Nephron (organoid): Measurements from ENCODE around the gene TRNT1.

Source experiments
- H3K27ac Mint-ChIP-seq, 3 experiments: 2 replicates each; pipeline ENCODE4 v1.8.0; 2020; ENCODE audit warnings: mixed read lengths in 3 of 3, mild to moderate bottlenecking in 2 of 3, moderate library complexity in 1 of 3
- H3K27me3 Mint-ChIP-seq: 2 replicates; pipeline ENCODE4 v1.8.0; 2021; ENCODE audit warnings: low read depth, mild to moderate bottlenecking, moderate library complexity, mixed read lengths
- H3K36me3 Mint-ChIP-seq: 2 replicates; pipeline ENCODE4 v1.8.0; 2020; ENCODE audit warnings: low read depth, mixed read lengths
- H3K4me1 Mint-ChIP-seq: 2 replicates; pipeline ENCODE4 v1.8.0; 2020; ENCODE audit warnings: mixed read lengths
- H3K4me3 Mint-ChIP-seq, 3 experiments: 2 replicates each; pipeline ENCODE4 v1.8.0; 2020; ENCODE audit warnings: mild to moderate bottlenecking in 3 of 3, mixed read lengths in 3 of 3, moderate library complexity in 2 of 3
- H3K9me3 Mint-ChIP-seq: 2 replicates; pipeline ENCODE4 v1.8.0; 2020; ENCODE audit warnings: mixed read lengths
- CTCF ChIP-seq, 3 experiments: fragments of 200-600 bp; sonication (generic); IDR thresholded peaks; one replicate each; pipeline ENCODE4 v1.5.0; 2021; ENCODE audit warnings: antibody characterized with exemption in 3 of 3; ENCODE audit not compliant: unreplicated experiment in 3 of 3

Gene TRNT1

GRCh38 chr3:3126477-3127431, at the start of gene TRNT1:
Gene TRNT1 (plus strand): TSS chr3:3126940. CDS start chr3:3129041, 2,101 bp downstream.
- peak within 1 kb of the TSS; percentile 90 to 97 (median 95) for H3K4me3 Mint-ChIP-seq
- peaks cover 24% of the 10 kb centered on the region for H3K4me1 Mint-ChIP-seq
- H3K36me3 Mint-ChIP-seq = peaks cover 28% of the 10 kb centered on the region
- TF ChIP-seq CTCF (IDR thresholded peaks at IDR 0.05; ENCODE audit: unreplicated experiment in 3 of 3) = no peak
- peak within 1 kb of the TSS; percentile 92 to 99 (median 99) for H3K27ac Mint-ChIP-seq
- no peaks in the 10 kb centered on the region for H3K27me3 Mint-ChIP-seq
- H3K9me3 Mint-ChIP-seq = no peaks in the 10 kb centered on the region

DNA sequence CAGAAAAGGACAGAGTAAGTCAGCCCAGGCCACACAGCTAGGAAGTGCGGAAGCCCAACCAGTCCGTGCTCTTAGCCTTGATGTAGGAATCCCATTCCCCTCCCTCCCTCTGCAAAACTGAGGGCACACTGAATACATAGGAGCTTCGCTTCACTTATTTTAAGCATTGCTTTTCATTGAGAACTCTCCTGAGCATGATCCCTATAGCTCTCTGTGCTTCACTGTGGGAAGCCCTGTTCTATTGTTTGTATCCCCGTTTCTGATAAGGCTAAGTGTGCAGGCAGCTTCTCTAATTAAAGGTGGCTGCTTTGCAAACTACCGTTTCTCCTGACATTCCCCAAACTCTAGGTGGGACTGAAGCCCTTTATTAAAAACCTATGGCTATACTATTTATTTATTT, 46.4 kb upstream of the TRNT1 start:
- no peaks in the 10 kb centered on the region for H3K4me1 Mint-ChIP-seq
- H3K36me3 Mint-ChIP-seq = no peaks in the 10 kb centered on the region
- H3K9me3 Mint-ChIP-seq = no peaks in the 10 kb centered on the region
- TF ChIP-seq CTCF (IDR thresholded peaks at IDR 0.05; ENCODE audit: unreplicated experiment in 3 of 3) = no peak
- no peak overlapping the region for H3K4me3 Mint-ChIP-seq
- H3K27ac Mint-ChIP-seq = no peak overlapping the region
- peaks cover 7% of the 10 kb centered on the region for H3K27me3 Mint-ChIP-seq

DNA sequence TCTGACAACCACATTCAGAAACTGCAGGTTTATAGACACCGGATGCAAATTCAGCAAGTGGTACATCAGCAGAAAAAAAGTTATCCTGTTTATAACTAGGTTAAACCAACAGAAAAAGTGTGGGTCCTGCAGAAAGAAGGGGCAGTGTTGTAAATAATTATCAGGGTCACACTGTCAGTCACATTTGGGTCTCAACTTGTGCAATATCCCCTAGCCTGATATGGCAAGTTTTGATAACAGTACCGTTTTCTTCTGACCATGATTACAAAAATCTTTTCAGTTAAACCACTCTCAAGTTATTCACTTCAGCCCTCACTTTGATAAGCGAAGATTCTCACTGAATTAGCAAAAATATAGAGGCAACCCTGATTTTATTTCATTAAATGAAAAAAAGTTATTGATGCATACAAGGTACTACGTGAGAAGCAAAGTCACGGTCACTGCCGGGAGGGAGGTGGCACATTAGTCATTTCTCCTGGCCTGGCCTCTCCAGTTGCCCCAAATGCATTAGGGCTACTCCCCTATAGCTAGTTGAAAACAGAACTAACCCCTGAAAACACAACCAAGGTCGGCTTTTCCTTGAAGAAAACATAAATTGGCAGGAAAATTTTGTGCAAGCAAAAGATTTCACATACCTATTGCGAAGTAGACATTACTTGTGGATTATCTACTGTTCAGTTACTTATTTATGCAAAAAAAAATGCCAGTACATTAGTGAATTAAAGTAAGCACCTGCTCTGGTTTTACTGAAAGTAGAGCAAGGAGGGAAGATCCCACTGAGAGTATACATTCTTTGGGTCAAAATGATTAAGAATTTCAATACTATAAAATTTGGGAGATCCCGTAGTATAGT, 45.1 kb upstream of the TRNT1 start:
- Mint-ChIP-seq H3K36me3 (no peaks in the 10 kb centered on the region), H3K4me3 (no peak overlapping the region), H3K27ac (no peak overlapping the region), H3K4me1 (no peaks in the 10 kb centered on the region), H3K9me3 (no peaks in the 10 kb centered on the region), H3K27me3 (peaks cover 4% of the 10 kb centered on the region)
- TF ChIP-seq CTCF (IDR thresholded peaks at IDR 0.05; ENCODE audit: unreplicated experiment in 3 of 3) = no peak

DNA sequence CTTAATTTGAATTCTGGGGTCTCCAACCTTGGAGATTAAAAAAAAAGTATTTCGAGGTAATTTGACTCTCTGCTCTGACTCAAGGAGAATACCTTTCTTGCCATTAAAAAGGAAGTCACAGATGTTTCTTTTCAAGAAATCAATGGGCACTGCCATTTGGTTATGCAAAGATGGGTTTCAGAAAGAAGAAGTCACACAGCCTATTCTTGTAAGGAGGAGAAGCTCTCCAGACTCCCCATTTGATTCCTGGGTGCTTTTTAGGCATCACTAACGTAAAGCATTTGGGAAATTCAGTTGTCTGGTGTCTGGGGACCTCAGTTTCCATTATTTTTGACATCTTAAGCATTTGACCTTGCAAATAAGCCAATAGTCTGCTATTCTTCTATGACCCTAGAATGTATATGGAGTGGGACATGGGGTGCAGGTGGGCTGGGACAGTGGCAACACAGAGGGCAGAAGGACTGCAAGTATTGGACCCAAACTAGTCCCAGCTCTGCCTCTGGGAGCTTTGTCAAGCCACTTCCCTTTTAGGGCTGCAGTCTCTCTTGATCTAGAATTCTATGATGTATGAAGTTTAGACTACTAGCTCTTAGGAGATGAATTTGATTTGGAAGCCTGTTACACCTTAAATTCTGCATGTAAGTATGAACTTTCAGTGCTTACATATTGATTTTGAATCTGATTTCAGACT, 44.4 kb upstream of the TRNT1 start:
- Mint-ChIP-seq H3K27me3 (peaks cover 4% of the 10 kb centered on the region), H3K27ac (no peak overlapping the region), H3K9me3 (no peaks in the 10 kb centered on the region), H3K36me3 (no peaks in the 10 kb centered on the region), H3K4me1 (no peaks in the 10 kb centered on the region), H3K4me3 (no peak overlapping the region)
- no peak for TF ChIP-seq CTCF (IDR thresholded peaks at IDR 0.05; ENCODE audit: unreplicated experiment in 3 of 3)

- no peak for TF ChIP-seq CTCF (IDR thresholded peaks at IDR 0.05; ENCODE audit: unreplicated experiment in 3 of 3)
- Mint-ChIP-seq H3K27ac (no peak overlapping the region), H3K4me1 (no peaks in the 10 kb centered on the region), H3K9me3 (no peaks in the 10 kb centered on the region), H3K36me3 (no peaks in the 10 kb centered on the region), H3K4me3 (no peak overlapping the region), H3K27me3 (peaks cover 4% of the 10 kb centered on the region)
Measured at GRCh38 chr3:3084890-3085289, 41.9 kb upstream of the TRNT1 start.
